T-helper 1 cell (primary cell): ENCODE measurements around the gene TRIM46.

Source experiments
- DNase-seq, 5 donors: peaks; one replicate each; pipeline ENCODE4 v3.0.0-alpha.2; 2012 to 2020
- total RNA-seq, 4 donors: gene quantifications; one replicate each; lab custom pipeline; 2026; lab: John Stamatoyannopoulos, UW

The TRIM46 gene, protein sequence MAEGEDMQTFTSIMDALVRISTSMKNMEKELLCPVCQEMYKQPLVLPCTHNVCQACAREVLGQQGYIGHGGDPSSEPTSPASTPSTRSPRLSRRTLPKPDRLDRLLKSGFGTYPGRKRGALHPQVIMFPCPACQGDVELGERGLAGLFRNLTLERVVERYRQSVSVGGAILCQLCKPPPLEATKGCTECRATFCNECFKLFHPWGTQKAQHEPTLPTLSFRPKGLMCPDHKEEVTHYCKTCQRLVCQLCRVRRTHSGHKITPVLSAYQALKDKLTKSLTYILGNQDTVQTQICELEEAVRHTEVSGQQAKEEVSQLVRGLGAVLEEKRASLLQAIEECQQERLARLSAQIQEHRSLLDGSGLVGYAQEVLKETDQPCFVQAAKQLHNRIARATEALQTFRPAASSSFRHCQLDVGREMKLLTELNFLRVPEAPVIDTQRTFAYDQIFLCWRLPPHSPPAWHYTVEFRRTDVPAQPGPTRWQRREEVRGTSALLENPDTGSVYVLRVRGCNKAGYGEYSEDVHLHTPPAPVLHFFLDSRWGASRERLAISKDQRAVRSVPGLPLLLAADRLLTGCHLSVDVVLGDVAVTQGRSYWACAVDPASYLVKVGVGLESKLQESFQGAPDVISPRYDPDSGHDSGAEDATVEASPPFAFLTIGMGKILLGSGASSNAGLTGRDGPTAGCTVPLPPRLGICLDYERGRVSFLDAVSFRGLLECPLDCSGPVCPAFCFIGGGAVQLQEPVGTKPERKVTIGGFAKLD
- total RNA-seq: 3.2 to 7.4 (median 5.8) reads per million in 4 donors

DNA sequence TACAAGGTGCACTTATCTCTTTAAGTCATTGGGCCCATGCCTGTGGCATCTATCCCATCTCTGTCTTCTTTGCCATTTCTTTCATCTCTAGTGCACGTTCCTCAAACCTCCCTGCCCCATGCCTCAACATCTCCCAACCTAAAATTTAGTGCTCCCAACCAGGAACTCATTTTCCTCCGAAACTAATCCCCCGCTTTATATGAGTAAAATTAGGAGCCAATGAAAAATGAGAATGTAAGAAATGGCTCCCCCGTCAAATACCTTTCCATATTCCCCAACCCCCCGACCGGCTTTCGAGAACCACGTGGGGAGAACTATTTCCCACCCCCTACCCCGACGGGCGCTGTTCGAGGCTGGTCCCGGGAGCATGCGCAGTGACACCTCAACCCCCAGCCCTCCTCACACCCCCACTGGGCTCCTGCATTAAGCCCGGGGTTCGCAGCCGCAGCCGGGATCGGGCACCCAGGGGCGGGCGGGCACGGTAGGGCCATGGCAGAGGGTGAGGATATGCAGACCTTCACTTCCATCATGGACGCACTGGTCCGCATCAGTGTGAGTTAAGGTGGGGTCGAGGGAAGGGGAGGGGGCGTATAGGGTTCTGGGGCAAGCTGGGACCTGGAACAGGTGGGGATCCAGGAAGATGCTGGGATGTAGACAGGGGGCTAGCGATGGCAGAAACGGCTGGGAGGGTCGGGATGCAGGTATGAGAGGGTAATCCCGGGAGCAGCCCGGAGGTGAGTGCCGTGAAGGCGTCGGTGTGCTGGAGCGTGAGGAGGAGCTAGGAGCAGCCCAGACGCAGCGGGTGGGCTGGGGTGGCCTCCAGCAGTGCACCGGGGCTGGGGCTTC lies at the start of gene TRIM46:
Gene TRIM46 (plus strand): TSS at position 372 of the 846 bp plus-strand sequence. CDS start 118 bp downstream, at position 490.
- DNase-seq: peak; percentile 42 to 76 (median 49)

DNA sequence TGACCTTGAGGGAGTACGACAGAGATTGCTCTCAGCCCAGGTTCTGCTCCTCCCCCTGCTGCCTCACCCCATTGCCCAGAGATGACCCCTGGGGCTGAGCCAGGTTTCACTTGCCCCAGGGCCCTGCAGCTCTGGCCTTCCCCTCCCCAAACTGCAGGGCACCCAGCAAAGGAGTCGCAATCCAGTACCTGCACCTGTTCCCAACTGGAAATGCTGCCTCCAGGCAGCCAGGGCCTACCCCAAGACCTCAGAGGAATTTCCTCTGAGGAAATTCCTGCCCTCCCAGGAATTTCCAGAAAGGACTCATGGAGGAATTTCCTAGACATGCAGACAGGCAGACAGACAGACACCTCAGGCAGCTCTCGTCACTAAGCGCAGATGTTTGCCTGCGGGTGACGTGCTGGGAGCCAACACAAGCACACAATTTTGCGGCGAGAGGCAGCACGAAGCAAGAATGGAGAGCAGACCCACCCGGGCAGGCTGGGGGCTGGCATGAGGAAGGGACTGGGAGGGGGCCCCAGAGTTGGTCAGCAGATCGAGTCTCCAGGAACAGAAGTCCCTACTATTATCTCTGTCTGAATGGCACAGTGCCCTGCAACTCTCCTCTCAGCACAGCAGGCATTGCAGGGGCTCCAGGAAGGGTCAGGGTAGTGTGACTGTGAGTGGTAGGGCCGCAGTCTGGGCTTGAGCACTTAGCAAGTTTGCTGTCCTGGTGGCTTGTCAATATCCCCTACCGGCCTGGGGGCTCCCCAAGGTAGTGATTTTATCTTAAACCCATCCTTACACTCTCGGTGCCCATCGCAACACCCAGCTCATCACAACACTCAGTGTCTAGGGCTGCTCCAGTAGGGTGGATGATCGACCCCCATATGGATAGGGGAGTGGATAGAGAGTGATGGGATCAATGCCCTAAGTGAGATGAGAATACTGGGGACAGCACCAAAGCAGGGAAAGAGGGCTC lies 48.9 kb upstream of the TRIM46 start:
- DNase-seq: no peak

DNA sequence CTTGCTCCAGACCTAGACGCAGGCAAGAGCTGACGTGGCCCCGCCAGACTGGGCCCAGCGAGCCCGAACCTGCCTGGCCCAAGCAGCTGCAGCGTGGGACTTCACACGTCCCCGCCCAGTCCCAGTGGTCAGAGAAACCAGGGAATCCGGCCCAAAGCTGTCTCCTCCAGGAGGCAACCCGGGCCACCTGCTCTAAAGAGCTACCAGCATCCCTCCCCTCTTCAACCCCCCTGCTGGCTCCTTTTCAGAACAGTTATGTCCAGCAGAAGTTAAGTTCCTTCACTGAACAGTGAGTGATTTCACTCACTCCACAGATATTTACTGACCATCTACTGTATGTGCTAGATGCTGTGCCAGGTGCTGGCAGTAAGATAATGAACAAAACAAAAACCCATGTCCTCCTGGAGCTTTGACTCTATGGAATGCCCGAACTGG lies 48.1 kb upstream of the TRIM46 start:
- no peak for DNase-seq

DNA sequence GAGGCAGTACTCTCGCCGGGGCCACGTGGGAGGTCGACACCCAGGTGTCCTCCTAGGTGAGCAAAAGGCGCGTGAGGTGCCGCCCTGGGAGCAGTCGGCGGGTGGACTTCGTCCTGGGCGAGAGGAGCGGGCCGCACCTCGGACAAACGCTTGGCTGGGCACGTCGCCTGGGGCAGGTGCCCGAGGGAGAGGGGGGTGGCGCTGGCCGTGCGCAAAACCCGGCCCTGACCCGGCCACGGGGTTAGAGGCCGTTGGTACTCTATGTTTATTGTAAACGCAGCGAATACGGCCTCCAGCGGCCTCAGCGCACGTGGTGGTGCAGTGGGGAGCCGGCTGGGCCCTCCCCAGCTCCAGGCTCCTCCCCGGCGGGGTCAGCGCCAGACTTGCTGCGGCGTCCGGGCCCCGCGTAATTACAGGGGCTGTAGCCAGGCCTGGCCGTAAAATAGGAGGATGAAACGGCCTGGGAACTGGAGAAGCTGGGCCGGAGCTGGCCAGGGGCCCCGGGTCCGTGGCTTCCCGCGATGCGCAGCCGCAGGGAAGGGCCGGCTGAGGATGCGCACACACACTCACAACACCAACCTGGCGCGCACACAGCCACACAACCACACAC lies 47.6 kb upstream of the TRIM46 start:
- no peak for DNase-seq

DNA sequence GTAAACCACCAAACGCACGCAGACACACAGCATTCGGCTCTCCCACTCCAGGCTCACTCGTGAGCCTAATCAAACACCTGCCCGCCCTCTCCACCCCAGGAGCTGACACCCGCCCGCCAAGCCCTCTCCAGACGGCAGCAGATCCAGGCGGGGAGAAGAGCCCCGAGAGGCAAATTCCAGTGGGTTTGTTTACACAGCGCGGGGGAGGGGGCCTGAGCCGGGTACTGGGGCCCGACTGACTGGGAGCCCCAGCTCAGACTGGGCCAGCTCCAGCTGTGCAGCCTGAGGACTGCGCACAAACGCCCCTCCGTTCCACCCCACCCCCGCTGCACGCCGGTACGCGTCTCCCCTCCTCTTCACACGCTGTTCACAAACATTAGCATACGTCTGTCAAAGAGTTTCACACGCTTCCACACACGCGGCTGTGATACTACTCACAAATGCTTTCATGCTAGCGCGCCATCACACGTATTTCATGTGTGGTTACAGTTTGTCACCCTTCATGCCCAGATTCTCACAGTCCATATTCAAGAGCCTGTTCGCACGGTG lies 47.0 kb upstream of the TRIM46 start:
- DNase-seq: peak in 1 of 5 donors; percentile 32

DNA sequence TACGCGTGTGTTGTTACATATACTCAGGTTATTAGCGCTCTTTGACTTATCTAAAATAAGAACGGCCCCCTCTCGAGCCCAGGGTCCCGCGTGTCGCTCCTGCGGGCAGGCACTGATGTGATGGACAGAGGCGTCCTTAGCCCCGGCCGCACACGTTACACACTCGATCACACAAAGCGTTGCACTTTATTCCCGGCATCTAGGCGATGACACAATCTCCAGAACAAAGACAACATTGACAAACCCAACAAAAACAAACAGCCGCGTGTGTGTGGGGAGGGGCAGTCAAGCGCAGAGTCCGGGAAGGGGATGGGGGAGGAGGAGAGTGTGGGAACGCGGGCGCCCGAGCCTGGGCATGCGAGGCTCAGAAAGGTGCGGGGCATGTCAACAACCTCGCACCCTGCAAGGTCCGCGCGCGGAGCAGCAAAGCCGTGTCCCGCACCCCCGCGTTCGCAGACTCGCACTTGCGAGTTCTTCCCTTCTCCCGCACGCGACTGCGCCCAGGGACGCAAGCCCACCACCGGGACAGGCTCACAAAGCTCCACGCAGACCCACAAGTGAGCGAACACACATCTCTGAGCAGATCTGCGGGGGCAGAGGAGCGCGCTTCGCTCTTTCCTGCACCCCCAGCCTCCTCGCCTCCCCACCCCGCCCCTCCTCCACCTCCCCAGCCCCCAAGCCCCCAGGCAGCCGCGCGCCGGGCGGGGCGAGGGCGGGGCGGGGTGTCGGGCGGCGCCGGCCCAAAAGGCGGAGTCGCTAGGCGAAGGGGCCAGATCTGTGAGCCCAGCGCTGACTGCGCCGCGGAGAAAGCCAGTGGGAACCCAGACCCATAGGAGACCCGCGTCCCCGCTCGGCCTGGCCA lies 46.3 kb upstream of the TRIM46 start, which contains the start of gene EFNA1:
Gene EFNA1 (plus strand): TSS at position 772 of the 862 bp plus-strand sequence. CDS start 102 bp downstream, outside the sequence.
- DNase-seq: peak in 2 of 5 donors; percentile 32 to 39

DNA sequence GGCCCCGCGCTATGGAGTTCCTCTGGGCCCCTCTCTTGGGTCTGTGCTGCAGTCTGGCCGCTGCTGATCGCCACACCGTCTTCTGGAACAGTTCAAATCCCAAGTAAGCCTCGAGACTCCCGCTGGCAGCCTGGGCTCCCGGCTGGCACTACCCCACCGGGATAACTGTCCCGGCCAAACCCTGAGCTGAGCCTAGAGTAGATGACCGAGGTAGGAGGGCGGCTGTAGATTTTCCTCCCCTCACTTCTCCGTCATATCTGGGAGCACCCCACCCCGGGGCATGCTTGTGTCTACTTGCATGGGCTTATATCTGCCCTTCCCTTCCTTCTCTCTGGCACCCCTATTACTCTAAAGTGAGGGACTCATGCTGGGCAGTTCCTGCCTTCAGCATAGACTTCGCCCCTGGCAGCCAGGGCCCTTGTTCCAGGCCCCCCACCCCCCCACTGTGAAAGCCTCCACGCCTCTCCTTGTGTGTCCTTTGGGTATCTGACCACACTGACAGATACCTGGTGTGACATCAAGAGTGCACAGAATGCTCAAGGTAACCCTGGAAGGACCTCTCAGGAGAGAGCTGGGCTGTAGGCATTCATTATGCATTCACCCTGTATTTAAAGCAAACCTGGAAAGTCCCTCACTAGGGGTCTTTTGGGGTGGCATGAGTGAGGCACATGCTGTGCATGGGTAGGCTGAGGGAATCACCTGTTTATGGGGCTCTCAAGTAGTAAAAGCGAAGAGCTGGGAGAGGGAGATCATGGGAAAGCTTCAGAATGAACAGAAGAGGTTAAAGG lies 45.5 kb upstream of the TRIM46 start:
- no peak for DNase-seq

DNA sequence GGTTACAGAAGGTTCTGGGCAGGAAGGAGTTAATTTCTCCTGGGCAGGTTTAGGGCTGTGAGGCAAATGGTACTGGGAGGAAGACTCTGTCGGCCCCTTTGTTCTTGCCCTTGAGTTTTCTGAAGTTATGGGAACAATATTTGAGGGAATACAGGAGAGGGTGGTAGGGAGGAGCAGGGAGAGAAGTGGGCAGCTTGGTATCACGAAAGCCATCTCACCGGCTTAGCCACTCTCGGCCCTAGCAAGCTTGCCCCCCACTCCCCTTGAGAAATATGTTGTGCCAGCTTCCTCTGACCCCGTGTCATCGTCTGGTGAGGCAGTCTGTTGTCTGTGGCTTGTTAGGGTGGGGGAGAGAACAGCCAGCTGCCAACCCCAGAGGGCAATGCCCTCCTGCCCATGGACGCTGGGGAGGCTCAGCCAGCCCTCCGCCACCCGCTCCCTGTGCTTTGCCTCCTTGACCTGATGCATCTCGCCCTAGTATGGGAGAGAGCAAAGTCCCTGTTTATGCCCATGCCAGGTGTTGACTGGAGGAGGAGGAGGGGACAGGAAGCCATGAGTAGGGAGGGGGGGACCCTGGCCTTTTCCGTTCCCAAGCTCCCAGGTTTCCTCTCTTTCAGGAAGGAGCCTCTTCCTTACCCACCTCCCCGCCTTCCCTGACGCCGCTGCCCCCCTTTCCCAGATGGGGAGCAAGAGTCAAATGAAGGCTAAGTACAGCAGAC lies 44.7 kb upstream of the TRIM46 start:
- DNase-seq: no peak

DNA sequence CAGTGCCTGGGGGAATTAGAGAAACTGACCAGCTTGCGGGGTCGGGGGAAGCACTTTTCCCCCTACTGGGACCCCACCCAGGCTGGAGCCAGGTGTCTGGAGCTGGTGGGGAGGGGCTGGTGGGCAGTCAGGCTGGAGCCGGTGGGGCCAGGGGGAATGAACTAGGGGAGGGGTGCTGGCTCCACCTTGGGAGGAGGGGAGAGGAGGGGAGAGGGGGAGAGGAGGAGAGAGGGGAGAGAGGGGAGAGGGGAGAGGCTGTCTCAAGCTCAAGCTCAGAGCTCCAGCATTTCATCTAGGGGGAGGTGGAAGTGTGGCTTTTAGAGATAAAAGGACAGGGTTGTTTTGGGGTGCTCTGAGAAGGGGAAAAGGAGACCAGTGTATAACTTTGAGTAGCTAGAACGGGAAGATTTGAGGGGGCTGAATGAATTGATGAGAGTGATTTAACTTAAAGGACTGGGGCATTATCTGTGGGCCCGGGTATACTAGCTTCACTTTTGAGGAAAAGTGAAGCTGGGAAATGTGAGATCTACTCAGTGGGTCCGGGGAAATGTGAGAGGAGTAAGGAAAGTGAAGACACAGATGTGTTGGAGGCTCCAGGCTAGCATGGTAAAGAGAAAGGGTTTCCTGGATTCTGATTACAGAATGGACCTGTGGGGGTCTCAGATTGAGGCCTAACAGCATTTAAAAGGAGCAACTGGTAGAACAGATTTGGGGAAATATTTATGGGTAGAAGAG lies 43.2 kb upstream of the TRIM46 start:
- DNase-seq: no peak

DNA sequence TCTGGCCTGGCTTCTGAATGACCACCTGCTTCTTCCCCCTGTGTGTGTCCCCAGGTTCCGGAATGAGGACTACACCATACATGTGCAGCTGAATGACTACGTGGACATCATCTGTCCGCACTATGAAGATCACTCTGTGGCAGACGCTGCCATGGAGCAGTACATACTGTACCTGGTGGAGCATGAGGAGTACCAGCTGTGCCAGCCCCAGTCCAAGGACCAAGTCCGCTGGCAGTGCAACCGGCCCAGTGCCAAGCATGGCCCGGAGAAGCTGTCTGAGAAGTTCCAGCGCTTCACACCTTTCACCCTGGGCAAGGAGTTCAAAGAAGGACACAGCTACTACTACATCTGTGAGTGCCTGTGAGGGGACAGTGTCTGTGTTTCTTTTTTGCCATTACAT lies 42.4 kb upstream of the TRIM46 start:
- no peak for DNase-seq

DNA sequence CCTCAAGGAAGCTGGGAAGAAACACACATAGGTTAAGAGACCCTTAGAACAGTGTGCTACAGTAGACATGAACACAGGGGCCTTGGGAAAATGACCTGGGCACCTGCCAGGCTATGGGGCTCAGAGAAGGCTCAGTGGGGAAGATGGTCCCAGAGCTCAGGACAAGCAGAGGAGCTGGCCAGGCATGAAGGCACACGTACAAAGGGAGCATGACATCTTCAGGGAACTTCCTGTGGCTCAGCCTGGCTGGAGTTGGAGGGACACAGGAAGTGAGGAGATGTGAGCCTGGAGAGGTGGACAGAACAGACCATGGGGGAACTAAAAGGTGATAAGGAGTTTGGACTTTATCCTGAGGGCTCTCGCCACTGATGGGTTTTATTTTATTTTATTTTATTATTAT lies 41.8 kb upstream of the TRIM46 start:
- DNase-seq: no peak

DNA sequence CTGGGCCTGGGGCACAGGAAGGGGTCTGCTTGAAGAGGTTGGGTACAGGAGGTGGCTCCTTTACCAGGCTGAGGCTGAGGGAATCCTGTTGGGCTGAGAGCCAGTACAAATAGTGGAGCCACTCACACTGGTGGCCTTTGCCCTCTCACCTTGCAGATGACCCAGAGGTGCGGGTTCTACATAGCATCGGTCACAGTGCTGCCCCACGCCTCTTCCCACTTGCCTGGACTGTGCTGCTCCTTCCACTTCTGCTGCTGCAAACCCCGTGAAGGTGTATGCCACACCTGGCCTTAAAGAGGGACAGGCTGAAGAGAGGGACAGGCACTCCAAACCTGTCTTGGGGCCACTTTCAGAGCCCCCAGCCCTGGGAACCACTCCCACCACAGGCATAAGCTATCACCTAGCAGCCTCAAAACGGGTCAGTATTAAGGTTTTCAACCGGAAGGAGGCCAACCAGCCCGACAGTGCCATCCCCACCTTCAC lies 39.8 kb upstream of the TRIM46 start:
- no peak for DNase-seq

DNA sequence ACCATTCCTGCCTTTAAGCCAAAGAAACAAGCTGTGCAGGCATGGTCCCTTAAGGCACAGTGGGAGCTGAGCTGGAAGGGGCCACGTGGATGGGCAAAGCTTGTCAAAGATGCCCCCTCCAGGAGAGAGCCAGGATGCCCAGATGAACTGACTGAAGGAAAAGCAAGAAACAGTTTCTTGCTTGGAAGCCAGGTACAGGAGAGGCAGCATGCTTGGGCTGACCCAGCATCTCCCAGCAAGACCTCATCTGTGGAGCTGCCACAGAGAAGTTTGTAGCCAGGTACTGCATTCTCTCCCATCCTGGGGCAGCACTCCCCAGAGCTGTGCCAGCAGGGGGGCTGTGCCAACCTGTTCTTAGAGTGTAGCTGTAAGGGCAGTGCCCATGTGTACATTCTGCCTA lies 39.3 kb upstream of the TRIM46 start:
- no peak for DNase-seq

DNA sequence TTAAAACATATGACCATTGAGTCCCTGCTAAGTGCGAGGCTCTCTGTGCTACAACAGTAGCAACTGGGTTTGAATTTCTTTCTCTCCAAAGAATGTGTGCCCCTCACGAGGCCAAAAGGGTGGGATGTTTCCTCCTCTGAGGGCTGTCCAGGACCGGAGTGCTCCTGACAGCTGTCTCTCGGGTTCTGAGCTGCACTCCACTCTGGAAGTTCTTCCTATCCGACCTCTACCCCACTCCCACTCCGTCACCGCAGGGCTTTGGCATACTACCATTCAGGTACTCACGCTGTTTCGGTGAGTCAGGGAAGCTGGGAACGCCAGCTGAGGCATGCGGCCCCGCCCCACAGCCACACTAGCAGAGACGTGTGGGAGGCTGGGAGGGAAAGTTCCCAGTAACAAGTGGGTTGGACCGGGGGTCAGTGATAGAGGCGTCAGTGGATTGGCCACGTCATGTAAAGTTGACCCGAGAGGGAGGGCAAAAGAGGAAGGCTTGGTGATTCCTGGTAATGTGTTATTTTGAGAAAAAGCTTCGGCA lies 38.7 kb upstream of the TRIM46 start:
- peak in 2 of 5 donors; percentile 26 to 34 for DNase-seq

DNA sequence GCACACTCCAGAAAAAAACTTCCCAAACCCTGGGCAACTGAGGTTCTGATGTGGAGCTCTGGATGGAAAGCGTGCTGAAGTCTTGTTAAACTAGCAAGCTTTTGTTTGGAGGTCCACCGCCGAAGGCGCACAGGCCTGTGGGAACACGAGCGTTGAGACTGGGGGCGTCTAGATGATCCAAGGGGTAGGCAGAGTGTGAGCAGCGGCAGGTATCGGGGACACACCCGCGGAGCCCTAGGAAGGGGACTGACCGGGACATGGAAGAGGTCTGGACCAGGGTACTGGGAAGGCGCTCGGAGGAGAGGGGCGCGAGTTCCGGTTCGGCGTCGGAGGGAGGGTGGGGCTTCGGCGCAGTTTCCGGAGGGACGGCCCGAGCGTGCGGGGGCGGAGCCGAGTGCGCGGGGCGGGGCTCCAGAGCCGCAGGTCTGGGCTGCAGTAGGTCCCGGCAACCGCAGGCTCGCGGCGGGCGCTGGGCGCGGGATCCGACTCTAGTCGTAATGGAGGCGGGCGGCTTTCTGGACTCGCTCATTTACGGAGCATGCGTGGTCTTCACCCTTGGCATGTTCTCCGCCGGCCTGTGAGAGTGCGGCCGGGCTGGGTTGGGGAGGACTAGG lies 38.1 kb upstream of the TRIM46 start, which contains the start of gene SLC50A1:
Gene SLC50A1 (plus strand): TSS at position 438 of the 614 bp plus-strand sequence. CDS start 60 bp downstream, at position 498.
- DNase-seq: peak; percentile 87 to 94 (median 92)

DNA sequence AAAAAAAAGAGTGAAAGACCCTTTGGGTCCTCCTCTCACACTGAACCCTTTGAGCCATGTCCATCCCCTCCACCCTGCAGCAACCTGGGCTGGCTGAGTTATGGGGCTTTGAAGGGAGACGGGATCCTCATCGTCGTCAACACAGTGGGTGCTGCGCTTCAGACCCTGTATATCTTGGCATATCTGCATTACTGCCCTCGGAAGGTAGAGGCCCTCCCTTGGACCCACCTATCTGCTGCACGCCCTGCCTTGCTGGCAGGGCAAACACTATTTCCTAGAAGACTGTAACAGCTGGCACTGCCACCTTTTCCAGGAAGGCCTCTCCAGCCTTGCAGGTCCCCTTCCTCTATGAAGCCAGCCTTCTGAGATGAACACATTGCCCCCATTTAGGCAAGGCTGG lies 36.9 kb upstream of the TRIM46 start:
- peak in 1 of 5 donors; percentile 82 for DNase-seq
